GM23338 (cell line): ENCODE measurements around the gene SLC6A13.
"Not testable (repeated sequence)": the region's sequence is repeated elsewhere in the genome, so short reads cannot be mapped to it uniquely, and the experiment has no call there.

Experiments
- CREB1 ChIP-seq: fragments of 250-450 bp; sonication (Bioruptor Pico); IDR thresholded peaks from 2 replicates; pipeline ENCODE4 v1.5.0; 2020; ENCODE audit warnings: low read depth, mild to moderate bottlenecking, moderate library complexity
- CTCF ChIP-seq, 2 experiments: fragments of 200-600 bp in 1 of 2; sonication (generic) in 1 of 2; conservative IDR thresholded peaks; 2 replicates each; pipeline versions ENCODE4 v1.5.1 to v1.6.1; 2016 to 2017; ENCODE audit warnings: antibody characterized with exemption in 2 of 2, low read depth in 2 of 2, mild to moderate bottlenecking in 2 of 2, moderate library complexity in 1 of 2
- EZH2 ChIP-seq: fragments of 200-600 bp; sonication (generic); IDR thresholded peaks from one replicate; pipeline ENCODE4 v1.8.0; 2017; ENCODE audit warnings: antibody characterized with exemption, mild to moderate bottlenecking, low read depth; ENCODE audit not compliant: unreplicated experiment
- JUNB ChIP-seq: IDR thresholded peaks from one replicate; pipeline ENCODE4 v1.6.1; 2016; ENCODE audit warnings: antibody characterized with exemption; ENCODE audit not compliant: unreplicated experiment
- NANOG ChIP-seq: IDR thresholded peaks from 2 replicates; pipeline ENCODE4 v1.6.1; 2016; ENCODE audit warnings: antibody characterized with exemption, borderline replicate concordance
- POLR2AphosphoS5 ChIP-seq: IDR thresholded peaks from 2 replicates; pipeline ENCODE4 v1.6.1; 2016; ENCODE audit warnings: antibody characterized with exemption, low read depth
- REST ChIP-seq: IDR thresholded peaks from one replicate; pipeline ENCODE4 v1.6.1; 2018; ENCODE audit warnings: antibody characterized with exemption; ENCODE audit not compliant: unreplicated experiment
- STAT1 ChIP-seq: IDR thresholded peaks from one replicate; pipeline ENCODE4 v1.6.1; 2016; ENCODE audit warnings: antibody characterized with exemption; ENCODE audit not compliant: unreplicated experiment
- ZNF114 ChIP-seq: fragments of 250-450 bp; sonication (Bioruptor Pico); IDR thresholded peaks from 2 replicates; pipeline ENCODE4 v1.5.0; 2020; ENCODE audit warnings: mild to moderate bottlenecking, moderate library complexity
- ZNF462 ChIP-seq: fragments of 250-450 bp; sonication (Bioruptor Pico); IDR thresholded peaks from 2 replicates; pipeline ENCODE4 v1.5.0; 2020; ENCODE audit warnings: mild to moderate bottlenecking, moderate library complexity

- TF ChIP-seq CTCF (conservative IDR thresholded peaks at IDR 0.05; ENCODE audit: low read depth in 2 of 2); CREB1 (CRISPR knock-in tag); EZH2; POLR2AphosphoS5; REST; JUNB; STAT1; ZNF462 (CRISPR knock-in tag); ZNF114 (CRISPR knock-in tag); NANOG: not testable (repeated sequence)
Observed at GRCh38 chr12:302766-303165, 40.1 kb upstream of the SLC6A13 start.
